ENCODE measurements around the gene AFF2.
"Not testable (repeated sequence)": the region's sequence is repeated elsewhere in the genome, so short reads cannot be mapped to it uniquely, and the experiment has no call there.

AFF2 gene

GRCh38 chrX:148633218-148633908 is 132.9 kb downstream of the AFF2 start:
- DNase-seq (ENCODE audit: low spot score) (no peak), FAIRE-seq (no peak)

DNA sequence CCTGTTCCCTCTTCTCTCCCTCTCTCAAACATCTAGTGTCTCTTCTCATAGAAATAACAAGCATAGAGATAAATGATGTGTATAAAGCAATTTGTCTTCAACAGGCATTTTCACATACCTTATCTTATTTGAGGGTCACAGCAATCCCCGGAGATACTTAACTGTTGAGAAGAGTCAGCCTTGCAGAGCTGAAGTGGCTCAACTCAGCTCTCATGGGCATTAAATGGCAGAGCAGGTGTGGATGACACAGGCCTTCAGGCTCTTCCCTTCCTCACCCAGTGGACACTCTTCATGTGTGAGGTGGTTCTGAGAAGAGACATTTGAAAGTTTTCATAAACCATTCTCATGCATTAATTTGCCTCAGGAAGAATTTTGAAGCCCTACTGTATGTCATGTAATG is 134.2 kb downstream of the AFF2 start:
- DNase-seq (ENCODE audit: low spot score) (no peak), FAIRE-seq (no peak)

DNA sequence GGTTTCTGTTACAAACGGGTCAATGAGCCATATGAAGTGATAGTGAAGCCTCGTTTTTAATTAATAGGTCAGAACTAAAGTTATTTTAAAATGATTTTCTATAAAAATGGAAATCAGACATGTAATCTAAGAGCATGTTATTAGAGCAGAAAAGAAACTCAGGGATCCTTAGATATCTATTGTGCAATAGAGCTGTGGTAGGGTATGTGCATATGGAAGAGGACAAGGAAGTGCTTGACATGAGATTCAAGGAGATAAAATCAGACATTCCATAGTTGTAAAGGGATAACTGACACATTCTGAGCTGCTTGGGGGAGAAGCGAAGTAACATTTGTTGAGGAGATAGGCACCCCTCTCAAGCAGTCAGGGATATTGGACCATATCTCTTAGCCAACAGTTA is 143.0 kb downstream of the AFF2 start:
- DNase-seq (ENCODE audit: low spot score) (no peak), FAIRE-seq (no peak)

DNA sequence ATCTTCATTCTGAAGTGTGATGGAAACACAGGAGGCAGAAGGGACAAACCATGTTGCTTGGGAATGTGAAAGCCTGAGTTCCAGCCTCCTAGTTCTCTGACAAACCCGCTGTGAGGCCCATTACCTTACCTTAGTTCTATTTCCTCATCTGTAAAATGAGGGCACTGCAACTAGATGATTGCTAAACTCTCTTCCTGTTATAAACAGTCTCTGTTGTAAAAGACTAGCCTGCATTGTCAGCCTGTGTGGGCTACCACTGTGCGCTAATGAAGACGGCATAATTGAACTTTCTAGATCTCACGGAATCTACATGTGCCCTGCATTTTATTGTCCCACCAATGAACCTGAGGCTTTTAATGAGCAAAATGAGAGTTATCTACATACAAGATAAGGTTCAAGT is 147.2 kb downstream of the AFF2 start:
- DNase-seq (ENCODE audit: low spot score) (no peak), FAIRE-seq (no peak)

DNA sequence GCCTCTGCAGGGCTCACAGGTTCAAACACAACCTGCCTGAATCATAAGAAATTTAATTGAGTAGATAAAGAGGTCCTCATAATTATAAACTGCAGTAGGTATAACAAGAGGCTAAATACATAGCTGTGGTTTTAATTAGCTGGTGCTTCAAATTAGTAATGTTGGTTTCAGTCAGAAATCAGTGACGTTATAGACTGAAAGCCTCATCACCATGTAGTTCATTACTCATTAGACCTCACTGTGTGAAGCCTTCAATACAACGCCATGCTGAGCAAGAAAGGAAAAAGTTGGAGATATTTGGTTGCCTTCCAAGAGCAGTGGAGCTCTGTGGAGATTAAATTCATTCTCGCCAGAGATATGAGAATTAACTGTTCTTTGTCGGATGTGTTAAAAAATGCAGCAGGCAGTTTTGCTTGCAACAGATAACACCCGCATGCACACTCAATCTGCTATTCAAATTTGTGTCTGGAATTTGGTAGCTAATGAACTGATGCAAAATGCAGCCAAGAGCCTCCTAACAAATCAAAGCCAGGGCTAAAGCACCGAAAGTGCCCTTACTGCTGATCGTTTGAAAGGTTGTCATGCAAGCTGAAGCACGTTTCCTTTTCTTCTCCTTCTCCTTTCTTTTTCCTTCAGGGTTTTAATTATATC is 148.9 kb downstream of the AFF2 start:
- FAIRE-seq (no peak), DNase-seq (ENCODE audit: low spot score) (no peak)

DNA sequence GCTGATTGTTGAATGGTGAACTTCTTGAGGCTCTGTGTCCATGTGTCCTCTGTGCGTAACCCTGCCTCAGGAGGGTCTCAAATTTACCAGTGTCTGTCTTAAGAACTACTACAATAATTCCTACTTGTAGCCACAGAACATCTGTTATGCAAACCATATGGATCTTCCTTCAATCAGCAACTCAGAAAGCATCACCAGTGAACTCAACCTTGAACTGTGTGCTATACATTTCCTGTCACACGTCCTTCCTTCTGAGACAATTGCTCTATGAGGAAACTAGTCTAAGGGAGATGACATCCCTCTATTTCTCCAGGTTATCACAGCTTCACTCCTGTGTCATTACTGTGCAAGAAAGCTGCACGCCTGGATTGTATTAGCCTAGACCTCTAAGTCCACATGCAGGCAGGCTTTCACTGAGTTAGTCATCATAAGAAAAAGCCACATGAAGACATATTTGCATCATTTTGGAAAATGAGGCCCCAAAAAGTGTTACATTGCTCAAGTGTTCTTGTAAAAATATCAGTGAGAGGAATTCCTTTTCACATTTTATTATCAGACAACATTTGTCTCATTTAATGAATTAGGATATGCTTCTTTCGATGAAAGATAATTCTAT is 157.8 kb downstream of the AFF2 start:
- FAIRE-seq (no peak), DNase-seq (ENCODE audit: low spot score) (no peak)

GRCh38 chrX:148659481-148659880 is 159.1 kb downstream of the AFF2 start:
- FAIRE-seq (no peak), DNase-seq (ENCODE audit: low spot score) (no peak)

- FAIRE-seq = no peak
- DNase-seq (ENCODE audit: low spot score) = no peak
Observed at GRCh38 chrX:148661035-148661434, 160.6 kb downstream of the AFF2 start.

- DNase-seq (ENCODE audit: low spot score) (no peak), FAIRE-seq (no peak)
Observed at GRCh38 chrX:148662014-148662413, 161.6 kb downstream of the AFF2 start.

DNA sequence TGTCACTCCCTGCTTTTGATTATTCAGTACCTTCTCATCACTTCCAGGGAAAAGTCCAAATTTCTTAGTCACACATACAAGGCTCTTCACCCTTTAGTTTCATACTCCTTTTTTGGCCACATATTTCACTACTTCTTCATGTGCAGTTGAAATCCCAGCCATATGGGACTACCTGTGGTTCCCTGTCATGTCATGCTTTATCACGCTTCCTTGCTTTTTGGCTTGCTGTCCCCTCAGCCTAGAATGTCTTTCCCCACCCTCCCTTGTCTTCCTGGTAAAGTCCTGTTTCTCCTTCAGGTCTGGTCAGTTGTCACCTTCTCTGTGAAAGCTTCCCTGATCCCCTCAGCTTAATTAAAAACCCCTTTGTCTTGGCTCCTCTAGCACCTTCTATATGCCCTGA is 163.8 kb downstream of the AFF2 start:
- DNase-seq (ENCODE audit: low spot score) = no peak
- FAIRE-seq = no peak

- FAIRE-seq (no peak), DNase-seq (ENCODE audit: low spot score) (no peak)
Observed at GRCh38 chrX:148664995-148665394, 164.6 kb downstream of the AFF2 start.

- not testable (repeated sequence) for DNase-seq (ENCODE audit: low spot score); FAIRE-seq
Observed at GRCh38 chrX:148669175-148669574, 168.8 kb downstream of the AFF2 start.

DNA sequence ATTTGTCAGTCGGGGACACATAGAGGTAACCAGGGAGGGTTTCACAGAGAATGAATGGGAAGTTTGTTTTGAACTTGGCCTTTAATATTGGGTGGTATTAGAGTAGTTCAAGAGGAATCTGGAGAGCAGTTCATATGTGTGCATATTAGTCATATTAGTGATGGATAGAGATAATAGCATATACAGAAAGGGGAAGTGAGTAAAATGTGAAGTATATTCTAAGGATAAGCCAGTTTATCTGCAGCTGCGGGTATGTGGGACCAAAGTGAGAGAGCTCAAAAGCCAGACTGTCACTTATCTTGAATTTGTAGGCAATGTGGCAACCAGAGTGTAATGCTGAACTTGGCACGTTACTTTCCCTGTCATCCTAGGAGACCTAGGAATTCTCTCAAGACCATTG is 169.9 kb downstream of the AFF2 start:
- DNase-seq (ENCODE audit: low spot score) (no peak), FAIRE-seq (no peak)

- DNase-seq (ENCODE audit: low spot score) (no peak), FAIRE-seq (no peak)
Observed at GRCh38 chrX:148672517-148672916, 172.1 kb downstream of the AFF2 start.

DNA sequence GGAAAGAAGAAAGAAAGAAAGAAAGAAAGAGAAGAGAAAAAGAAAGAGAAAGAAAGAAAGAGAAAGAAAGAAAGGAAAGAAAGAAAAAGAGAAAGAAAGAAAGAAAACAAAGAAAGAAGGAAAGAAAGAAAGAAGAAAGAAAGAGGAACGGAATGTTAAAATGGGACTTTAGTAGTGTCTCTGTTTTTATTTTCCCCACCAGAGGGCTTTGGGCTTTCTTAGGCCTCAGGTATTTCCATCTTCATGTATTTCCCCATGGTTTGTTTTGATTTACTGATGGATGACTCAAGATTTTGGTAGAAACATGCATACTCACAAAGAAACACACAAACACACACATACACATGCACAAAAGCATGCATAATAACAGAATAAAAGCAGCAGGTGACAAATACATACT is 181.2 kb downstream of the AFF2 start:
- FAIRE-seq (no peak), DNase-seq (ENCODE audit: low spot score) (no peak)

- FAIRE-seq = no peak
Observed at GRCh38 chrX:148682206-148682605, 181.8 kb downstream of the AFF2 start.

DNA sequence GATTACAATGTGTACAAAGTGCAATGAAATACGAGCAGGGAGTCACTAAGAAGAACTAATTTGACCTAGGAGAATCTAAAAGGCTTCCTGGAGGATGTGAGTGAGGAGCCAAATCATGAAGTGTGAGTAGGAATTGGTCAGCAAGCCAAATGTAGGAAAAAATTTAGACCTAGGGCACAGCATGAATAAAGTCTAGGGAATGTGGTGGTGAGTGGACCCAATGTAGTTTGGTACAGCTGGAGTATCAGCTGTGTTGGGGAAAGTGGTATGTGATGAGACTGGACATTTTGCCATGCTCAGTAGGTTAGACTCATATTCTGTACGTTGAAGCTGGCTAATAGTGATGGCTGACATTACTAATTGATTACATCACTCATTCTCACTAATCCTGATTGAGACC is 191.0 kb downstream of the AFF2 start:
- DNase-seq (ENCODE audit: low spot score) (no peak), FAIRE-seq (no peak)

More at GRCh38 chrX:148682206-148682605, 181.8 kb downstream of the AFF2 start:
- DNase-seq (ENCODE audit: low spot score) = no peak

DNA sequence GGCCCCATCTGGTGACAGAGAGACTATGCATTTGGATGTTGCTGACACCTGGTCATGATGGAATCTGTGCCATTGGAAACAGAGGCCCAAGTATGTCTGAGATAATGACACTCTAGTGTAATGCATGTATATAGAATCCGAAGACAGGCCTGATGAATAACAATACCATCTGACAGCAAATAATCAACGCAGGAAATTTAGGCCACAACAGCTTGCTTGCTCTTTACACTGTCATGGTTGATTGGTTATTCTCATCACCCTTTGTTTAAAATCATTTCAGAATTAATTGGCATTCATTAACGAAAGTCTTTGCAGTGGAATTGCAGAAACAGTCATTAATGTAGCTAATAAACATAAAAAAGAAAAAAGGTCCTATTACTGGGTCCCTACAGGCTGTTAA is 194.8 kb downstream of the AFF2 start:
- DNase-seq (ENCODE audit: low spot score) = no peak
- no peak for FAIRE-seq

DNA sequence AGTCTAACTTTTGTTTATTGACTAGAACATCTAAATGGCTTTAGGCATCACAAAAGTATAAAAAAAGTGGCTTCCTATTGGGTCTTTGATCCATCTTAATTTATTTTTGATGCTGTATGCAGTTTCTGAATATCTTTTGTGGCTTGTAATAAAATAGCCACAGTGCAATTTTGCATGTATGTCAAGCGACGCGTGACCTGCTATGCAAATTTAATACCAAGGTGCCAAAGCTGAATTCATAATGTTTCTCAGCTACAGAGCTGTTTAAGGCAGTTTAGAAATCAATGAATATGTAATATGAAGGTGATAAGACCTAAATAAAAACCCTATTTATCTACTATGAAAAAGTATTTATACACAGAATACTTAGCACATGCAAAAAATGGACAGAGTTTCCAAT is 197.8 kb downstream of the AFF2 start:
- FAIRE-seq (no peak), DNase-seq (ENCODE audit: low spot score) (no peak)

DNA sequence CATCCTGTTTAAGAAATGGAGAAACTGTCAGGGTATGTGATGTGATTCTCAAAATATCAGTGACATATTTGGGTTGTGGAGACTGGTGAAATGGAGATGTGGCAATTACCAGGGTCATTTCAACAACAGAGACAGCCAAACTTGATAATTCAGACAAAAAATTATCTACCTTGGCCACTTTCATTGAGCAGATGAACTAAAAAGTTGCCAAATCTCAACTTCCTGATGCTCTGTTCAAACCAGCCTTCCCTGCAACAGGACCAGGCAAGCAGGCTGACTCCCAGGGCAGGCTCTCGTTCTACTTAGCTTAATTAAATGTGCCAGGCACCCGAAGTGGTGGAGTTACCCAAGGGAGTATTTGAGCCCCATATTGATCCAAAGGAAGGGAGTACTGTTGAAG is 199.6 kb downstream of the AFF2 start:
- FAIRE-seq (no peak), DNase-seq (ENCODE audit: low spot score) (no peak)

GRCh38 chrX:148713981-148714380 is 213.6 kb downstream of the AFF2 start:
- no peak for DNase-seq (ENCODE audit: low spot score)
- no peak for FAIRE-seq

DNA sequence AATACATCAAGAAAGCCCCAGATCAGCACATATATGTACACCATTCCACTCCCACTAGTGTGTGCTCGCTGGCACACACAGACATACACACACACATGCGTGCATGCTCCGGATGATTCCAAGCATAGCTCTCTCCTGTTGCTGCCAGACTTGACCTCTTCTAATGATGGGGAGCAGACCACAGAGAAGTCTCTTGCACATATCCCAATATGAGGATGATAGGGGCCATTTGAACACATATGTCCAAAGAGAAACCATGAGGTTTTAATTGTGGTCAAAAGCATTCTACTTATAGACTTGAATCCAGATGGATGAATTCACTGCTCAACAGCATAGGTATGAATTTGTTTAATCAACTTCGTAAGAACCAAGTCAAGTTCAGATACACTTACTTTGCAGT is 214.9 kb downstream of the AFF2 start:
- DNase-seq (ENCODE audit: low spot score) (no peak), FAIRE-seq (no peak)

DNA sequence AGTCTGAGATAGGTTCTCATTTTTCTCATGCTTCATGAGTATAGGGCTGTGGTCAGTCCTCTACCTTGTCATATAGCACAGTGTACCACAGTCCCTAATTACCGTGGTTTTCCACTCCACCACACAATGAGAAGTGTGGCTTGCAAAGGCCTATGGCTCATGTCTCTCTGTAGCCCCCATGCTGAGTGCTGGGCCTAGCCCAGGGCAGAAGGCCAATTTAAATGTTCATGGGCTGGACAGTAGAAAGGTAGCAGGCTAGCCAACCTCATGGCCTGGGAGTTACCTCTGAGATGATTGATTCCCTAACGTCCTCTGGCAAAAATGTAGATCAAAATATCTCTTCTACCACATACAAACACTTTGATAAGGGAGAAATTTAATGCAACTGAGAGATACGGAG is 222.5 kb downstream of the AFF2 start:
- no peak for FAIRE-seq
- DNase-seq (ENCODE audit: low spot score) = no peak
